ENCODE results near the gene OCLN. TPM values are rescaled to one million over a fixed set of nuclear protein-coding genes. Genes with fewer than 3 reads are reported as not detected.

The OCLN gene
- total RNA-seq, 2 experiments from 2014 or later = 5.5 to 6.8 TPM

DNA sequence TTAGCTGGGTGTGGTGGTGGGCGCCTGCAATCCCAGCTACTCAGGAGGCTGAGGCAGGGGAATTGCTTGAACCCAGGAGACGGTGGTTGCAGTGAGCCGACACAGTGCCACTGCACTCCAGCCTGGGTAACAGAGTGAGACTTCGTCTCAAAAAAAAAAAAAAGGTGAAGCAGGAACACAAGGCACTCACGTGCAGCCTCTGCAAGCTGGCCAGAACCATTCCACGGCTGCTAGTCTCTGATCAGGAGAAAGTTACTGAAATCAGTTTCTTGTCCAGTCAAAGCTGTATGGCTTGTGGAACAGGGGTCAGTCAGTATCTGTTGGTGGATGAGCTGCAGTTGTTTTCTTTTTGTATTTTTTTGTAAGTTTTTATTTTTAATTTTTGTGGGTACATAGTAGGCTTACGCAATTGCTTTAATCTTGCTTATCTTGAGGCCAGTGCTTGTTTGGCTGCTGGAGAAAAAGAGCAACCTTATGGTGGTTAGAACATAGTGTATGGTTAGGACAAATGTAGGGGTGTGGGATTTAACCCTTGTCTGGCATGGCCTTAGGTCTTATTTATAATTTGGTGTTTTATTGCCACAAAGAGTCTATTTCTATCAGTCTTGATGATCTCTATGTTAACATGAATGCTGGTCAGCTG lies 34.7 kb downstream of the OCLN start:
- H3K27me3 Mint-ChIP-seq = peaks cover 25% of the 10 kb centered on the region
- Histone ChIP-seq H3K4me1 (ENCODE audit: insufficient read depth, low read length) (no peaks in the 10 kb centered on the region), H3K27ac (ENCODE audit: low read depth in 1 of 2, low read length in 2 of 2) (no peak overlapping the region), H3K27me3 (ENCODE audit: control insufficient read depth in 1 of 2, insufficient read depth in 2 of 2, low read length in 2 of 2) (no peaks in the 10 kb centered on the region), H3K4me3 (ENCODE audit: low read length) (no peak overlapping the region), H3K36me3 (ENCODE audit: insufficient read depth, low read length) (no peaks in the 10 kb centered on the region), H3K9me3 (ENCODE audit: control insufficient read depth in 1 of 2, insufficient read depth in 1 of 2, low read length in 2 of 2) (no peaks in the 10 kb centered on the region)
- CTCF ChIA-PET = no interaction called here
- TF ChIP-seq, protein P1, sequence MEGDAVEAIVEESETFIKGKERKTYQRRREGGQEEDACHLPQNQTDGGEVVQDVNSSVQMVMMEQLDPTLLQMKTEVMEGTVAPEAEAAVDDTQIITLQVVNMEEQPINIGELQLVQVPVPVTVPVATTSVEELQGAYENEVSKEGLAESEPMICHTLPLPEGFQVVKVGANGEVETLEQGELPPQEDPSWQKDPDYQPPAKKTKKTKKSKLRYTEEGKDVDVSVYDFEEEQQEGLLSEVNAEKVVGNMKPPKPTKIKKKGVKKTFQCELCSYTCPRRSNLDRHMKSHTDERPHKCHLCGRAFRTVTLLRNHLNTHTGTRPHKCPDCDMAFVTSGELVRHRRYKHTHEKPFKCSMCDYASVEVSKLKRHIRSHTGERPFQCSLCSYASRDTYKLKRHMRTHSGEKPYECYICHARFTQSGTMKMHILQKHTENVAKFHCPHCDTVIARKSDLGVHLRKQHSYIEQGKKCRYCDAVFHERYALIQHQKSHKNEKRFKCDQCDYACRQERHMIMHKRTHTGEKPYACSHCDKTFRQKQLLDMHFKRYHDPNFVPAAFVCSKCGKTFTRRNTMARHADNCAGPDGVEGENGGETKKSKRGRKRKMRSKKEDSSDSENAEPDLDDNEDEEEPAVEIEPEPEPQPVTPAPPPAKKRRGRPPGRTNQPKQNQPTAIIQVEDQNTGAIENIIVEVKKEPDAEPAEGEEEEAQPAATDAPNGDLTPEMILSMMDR (IDR thresholded peaks at IDR 0.05) = no peak
- intact Hi-C loops (cut with DNase I, micrococcal nuclease) = no loop called here
- POLR2A ChIA-PET = interaction anchor here (1.7 kb wide), 1 partner anchor 8 kb away, joined by 3 read pairs; no protein-coding TSS in a partner anchor
- H3K4me1 Mint-ChIP-seq (ENCODE audit: low read depth) = no peaks in the 10 kb centered on the region
- no peak overlapping the region for H3K27ac Mint-ChIP-seq
- no peaks in the 10 kb centered on the region for H3K36me3 Mint-ChIP-seq (ENCODE audit: low read depth)
- no peak for DNase-seq
- no peaks in the 10 kb centered on the region for H3K9me3 Mint-ChIP-seq
- no peak overlapping the region for H3K4me3 Mint-ChIP-seq
- ATAC-seq (ENCODE audit: poor library complexity) = no peak

DNA sequence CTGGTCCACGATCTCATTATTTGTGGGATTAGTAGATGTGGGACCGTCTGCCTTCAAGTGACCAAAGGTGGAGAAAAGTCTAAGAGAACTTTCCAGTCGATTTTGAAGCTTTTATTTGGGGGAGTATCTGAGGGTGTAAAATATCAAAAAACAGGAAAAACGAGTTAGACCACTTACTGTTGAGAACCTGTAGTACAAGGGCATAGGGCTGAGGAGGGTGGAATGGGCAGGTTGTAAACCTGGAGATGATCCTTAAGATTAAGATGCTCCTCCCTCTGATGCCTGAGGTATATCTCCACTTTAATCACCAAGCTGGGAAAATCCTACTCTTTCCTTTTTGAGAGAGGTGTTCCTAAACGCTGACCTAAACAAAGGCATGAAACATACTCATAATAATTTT lies 35.4 kb downstream of the OCLN start:
- Histone ChIP-seq H3K36me3 (ENCODE audit: insufficient read depth, low read length) (no peaks in the 10 kb centered on the region), H3K9me3 (ENCODE audit: control insufficient read depth in 1 of 2, insufficient read depth in 1 of 2, low read length in 2 of 2) (no peaks in the 10 kb centered on the region), H3K4me1 (ENCODE audit: insufficient read depth, low read length) (no peaks in the 10 kb centered on the region), H3K27me3 (ENCODE audit: control insufficient read depth in 1 of 2, insufficient read depth in 2 of 2, low read length in 2 of 2) (no peaks in the 10 kb centered on the region), H3K27ac (ENCODE audit: low read depth in 1 of 2, low read length in 2 of 2) (no peak overlapping the region), H3K4me3 (ENCODE audit: low read length) (no peak overlapping the region)
- ChIA-PET POLR2A (interaction anchor here (1.7 kb wide), 1 partner anchor 9 kb away, joined by 3 read pairs; no protein-coding TSS in a partner anchor), CTCF (no interaction called here)
- Mint-ChIP-seq H3K36me3 (ENCODE audit: low read depth) (no peaks in the 10 kb centered on the region), H3K4me3 (no peak overlapping the region), H3K4me1 (ENCODE audit: low read depth) (no peaks in the 10 kb centered on the region), H3K9me3 (no peaks in the 10 kb centered on the region), H3K27ac (no peak overlapping the region), H3K27me3 (peaks cover 25% of the 10 kb centered on the region)
- ATAC-seq (ENCODE audit: poor library complexity) (no peak), DNase-seq (no peak)
- TF ChIP-seq, protein P1 (IDR thresholded peaks at IDR 0.05) = no peak
- intact Hi-C loops (cut with DNase I, micrococcal nuclease) = no loop called here

DNA sequence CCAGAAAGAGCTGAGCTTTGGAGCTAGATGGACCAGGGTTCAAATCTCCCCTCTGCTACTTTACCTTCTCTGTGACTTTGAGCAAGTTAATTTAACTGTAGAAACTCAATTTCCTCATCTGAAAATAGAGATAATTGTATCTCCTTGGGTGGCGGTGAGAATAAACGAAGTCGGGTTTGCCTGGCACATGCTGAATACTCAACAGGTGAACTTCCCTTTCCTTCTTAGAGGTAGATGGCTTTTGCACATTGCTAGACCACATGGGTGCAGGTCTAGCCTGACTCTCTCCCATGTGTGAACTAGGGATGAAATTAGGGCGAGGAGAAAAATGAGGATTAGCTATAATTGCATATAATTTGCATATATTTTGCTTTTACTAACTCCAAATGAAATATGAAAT lies 36.0 kb downstream of the OCLN start:
- ChIA-PET CTCF (no interaction called here), POLR2A (interaction anchor here (1.7 kb wide), 1 partner anchor 9 kb away, joined by 3 read pairs; no protein-coding TSS in a partner anchor)
- Histone ChIP-seq H3K36me3 (ENCODE audit: insufficient read depth, low read length) (no peaks in the 10 kb centered on the region), H3K9me3 (ENCODE audit: control insufficient read depth in 1 of 2, insufficient read depth in 1 of 2, low read length in 2 of 2) (no peaks in the 10 kb centered on the region), H3K4me1 (ENCODE audit: insufficient read depth, low read length) (no peaks in the 10 kb centered on the region), H3K27me3 (ENCODE audit: control insufficient read depth in 1 of 2, insufficient read depth in 2 of 2, low read length in 2 of 2) (no peaks in the 10 kb centered on the region), H3K27ac (ENCODE audit: low read depth in 1 of 2, low read length in 2 of 2) (no peak overlapping the region), H3K4me3 (ENCODE audit: low read length) (no peak overlapping the region)
- Mint-ChIP-seq H3K27ac (no peak overlapping the region), H3K4me3 (no peak overlapping the region), H3K9me3 (no peaks in the 10 kb centered on the region), H3K27me3 (peaks cover 25% of the 10 kb centered on the region), H3K4me1 (ENCODE audit: low read depth) (no peaks in the 10 kb centered on the region), H3K36me3 (ENCODE audit: low read depth) (no peaks in the 10 kb centered on the region)
- intact Hi-C loops (cut with DNase I, micrococcal nuclease) = no loop called here
- no peak for DNase-seq
- TF ChIP-seq, protein P1 (IDR thresholded peaks at IDR 0.05) = no peak
- no peak for ATAC-seq (ENCODE audit: poor library complexity)

All from CD4-positive, alpha-beta T cell (primary cell).